Ishikawa (cell line): ENCODE results near the gene CTNNA1.

Experiments
- CREB1 ChIP-seq: IDR thresholded peaks from 2 replicates; pipeline ENCODE4 v1.6.1; 2012; ENCODE audit warnings: low read depth
- EP300 ChIP-seq: IDR thresholded peaks from 2 replicates; pipeline ENCODE4 v1.6.1; 2012; ENCODE audit warnings: borderline replicate concordance
- FOXM1 ChIP-seq: IDR thresholded peaks from 2 replicates; pipeline ENCODE4 v1.6.1; 2012; ENCODE audit warnings: low read depth, borderline replicate concordance
- NFIC ChIP-seq: IDR thresholded peaks from 2 replicates; pipeline ENCODE4 v1.6.1; 2012
- RAD21 ChIP-seq: IDR thresholded peaks from 2 replicates; pipeline ENCODE4 v1.6.1; 2012; ENCODE audit warnings: low read depth
- TAF1 ChIP-seq: IDR thresholded peaks from 2 replicates; pipeline ENCODE4 v1.6.1; 2012; ENCODE audit warnings: low read depth, mild to moderate bottlenecking
- YY1 ChIP-seq: IDR thresholded peaks from 2 replicates; pipeline ENCODE4 v1.6.1; 2012; ENCODE audit warnings: low read depth
- TF ChIP-seq, protein P1 (sequence below): IDR thresholded peaks from 2 replicates; pipeline ENCODE4 v1.6.1; 2012; ENCODE audit warnings: low read depth, mild to moderate bottlenecking
- TF ChIP-seq, protein P2 (sequence below): IDR thresholded peaks from 2 replicates; pipeline ENCODE4 v1.6.1; 2012
- TF ChIP-seq, protein P3 (sequence below): IDR thresholded peaks from 2 replicates; pipeline ENCODE4 v1.6.1; 2012

DNA sequence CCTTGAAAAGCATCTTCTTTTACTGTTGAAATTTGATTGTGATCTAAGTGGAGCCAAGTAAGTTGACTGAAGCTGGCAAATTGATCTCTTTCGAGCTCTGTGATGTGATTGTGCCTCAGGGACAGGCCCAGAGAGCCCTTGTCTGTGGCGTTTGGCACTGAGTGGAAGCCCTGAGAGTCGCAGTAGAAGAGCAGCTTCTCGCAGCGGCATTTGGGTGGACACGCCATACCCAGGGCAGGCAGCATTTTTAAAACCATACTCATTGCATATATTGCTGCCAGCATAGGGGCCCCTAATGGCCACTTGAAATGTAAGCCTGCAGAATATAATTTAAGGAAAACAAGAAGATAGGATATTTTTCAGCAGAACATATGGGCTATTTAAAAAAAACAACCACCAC lies 121.0 kb downstream of the CTNNA1 start:
- no peak for TF ChIP-seq YY1
- TF ChIP-seq, protein P1, sequence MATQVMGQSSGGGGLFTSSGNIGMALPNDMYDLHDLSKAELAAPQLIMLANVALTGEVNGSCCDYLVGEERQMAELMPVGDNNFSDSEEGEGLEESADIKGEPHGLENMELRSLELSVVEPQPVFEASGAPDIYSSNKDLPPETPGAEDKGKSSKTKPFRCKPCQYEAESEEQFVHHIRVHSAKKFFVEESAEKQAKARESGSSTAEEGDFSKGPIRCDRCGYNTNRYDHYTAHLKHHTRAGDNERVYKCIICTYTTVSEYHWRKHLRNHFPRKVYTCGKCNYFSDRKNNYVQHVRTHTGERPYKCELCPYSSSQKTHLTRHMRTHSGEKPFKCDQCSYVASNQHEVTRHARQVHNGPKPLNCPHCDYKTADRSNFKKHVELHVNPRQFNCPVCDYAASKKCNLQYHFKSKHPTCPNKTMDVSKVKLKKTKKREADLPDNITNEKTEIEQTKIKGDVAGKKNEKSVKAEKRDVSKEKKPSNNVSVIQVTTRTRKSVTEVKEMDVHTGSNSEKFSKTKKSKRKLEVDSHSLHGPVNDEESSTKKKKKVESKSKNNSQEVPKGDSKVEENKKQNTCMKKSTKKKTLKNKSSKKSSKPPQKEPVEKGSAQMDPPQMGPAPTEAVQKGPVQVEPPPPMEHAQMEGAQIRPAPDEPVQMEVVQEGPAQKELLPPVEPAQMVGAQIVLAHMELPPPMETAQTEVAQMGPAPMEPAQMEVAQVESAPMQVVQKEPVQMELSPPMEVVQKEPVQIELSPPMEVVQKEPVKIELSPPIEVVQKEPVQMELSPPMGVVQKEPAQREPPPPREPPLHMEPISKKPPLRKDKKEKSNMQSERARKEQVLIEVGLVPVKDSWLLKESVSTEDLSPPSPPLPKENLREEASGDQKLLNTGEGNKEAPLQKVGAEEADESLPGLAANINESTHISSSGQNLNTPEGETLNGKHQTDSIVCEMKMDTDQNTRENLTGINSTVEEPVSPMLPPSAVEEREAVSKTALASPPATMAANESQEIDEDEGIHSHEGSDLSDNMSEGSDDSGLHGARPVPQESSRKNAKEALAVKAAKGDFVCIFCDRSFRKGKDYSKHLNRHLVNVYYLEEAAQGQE, result no peak
- TF ChIP-seq RAD21, result no peak
- TF ChIP-seq EP300, result no peak
- TF ChIP-seq, protein P2, sequence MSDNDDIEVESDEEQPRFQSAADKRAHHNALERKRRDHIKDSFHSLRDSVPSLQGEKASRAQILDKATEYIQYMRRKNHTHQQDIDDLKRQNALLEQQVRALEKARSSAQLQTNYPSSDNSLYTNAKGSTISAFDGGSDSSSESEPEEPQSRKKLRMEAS, result no peak
- TF ChIP-seq TAF1, result no peak
- no peak for TF ChIP-seq NFIC
- TF ChIP-seq FOXM1, result no peak
- TF ChIP-seq CREB1, result no peak
- TF ChIP-seq, protein P3, sequence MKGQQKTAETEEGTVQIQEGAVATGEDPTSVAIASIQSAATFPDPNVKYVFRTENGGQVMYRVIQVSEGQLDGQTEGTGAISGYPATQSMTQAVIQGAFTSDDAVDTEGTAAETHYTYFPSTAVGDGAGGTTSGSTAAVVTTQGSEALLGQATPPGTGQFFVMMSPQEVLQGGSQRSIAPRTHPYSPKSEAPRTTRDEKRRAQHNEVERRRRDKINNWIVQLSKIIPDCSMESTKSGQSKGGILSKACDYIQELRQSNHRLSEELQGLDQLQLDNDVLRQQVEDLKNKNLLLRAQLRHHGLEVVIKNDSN, result no peak
